NCI-H2227 treated with DMSO at 0.1 percent for 48 hours (cell line): ENCODE measurements around the gene GLYATL3.

Source experiments
- DNase-seq: peaks from one replicate; lab custom pipeline; 2025; lab: John Stamatoyannopoulos, UW

Gene GLYATL3

DNA sequence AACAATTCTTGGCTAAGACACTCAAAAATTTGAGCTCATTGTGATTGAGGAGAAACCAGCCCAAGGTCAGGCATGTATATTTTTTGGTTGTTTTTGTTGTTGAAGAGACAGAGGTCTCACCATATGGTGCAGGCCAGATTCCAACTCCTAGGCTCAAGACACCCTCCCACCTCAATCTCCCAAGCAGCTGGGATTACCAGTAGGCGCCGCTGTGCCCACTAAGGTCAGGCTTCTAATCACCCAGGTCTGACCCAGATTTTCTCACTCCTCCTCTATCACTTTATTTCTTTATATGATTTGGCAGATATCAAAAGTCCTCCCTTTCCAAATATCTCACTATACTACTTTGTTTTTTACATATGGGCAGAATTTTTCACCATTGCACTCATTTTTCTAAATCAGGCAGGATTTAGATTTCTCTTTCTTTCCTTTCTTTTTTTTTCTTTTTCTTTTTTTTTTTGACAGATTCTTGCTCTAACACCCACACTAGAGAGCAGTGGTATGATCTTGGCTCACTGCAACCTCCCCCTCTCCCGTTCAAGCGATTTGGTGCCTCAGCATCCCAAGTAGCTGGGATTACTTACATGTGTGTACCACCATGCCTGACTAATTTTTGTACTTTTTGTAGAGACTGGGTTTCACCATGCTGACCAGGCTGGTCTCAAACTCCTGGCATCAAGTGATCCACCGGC lies 49.0 kb downstream of the GLYATL3 start:
- no peak for DNase-seq

GRCh38 chr6:49549691-49550491 lies 50.2 kb downstream of the GLYATL3 start:
- DNase-seq = no peak

- no peak for DNase-seq
Observed at GRCh38 chr6:49550492-49551077, 50.9 kb downstream of the GLYATL3 start, which contains the start of gene C6orf141. C6orf141 (plus strand) TSS chr6:49550668; CDS start chr6:49550793, 125 bp downstream.

DNA sequence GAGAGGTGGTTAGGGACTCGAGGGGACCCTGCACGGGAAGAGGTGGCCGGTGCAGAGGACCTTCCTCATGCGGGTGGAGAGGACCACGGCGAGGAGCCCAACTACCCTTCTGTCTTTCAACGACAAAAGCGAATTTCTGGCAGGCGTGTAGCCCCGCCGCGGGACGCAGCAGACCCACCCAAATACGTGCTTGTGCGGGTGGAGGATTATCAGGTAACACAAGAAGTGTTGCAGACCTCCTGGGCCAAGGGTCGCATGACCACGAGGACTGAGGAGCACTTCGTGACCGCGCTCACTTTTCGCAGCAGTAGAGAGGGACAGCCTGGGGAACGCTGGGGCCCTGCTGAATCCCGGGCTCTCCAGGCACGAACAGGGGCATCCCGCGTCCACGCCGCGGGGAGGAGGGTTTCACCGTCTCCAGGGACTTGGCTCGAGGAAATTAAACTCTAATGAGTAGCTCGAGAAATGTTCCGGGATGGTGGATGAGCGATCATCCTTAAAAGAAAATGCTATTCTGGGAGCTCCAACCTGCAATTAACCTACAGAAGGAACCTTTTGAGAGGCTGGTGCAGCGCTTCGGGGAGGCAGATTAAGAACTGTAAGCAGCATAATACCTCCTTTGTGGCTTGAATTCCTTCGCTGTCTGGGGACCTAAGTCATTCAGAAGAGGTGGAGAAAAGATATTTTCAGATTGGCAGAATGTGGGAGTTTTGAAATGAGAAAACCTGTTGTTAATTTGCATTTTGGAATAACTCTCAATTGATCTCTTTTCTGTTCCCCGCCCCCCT lies 51.5 kb downstream of the GLYATL3 start:
- peak; percentile 21 for DNase-seq

- no peak for DNase-seq
Observed at GRCh38 chr6:49551866-49552129, 52.1 kb downstream of the GLYATL3 start.

DNA sequence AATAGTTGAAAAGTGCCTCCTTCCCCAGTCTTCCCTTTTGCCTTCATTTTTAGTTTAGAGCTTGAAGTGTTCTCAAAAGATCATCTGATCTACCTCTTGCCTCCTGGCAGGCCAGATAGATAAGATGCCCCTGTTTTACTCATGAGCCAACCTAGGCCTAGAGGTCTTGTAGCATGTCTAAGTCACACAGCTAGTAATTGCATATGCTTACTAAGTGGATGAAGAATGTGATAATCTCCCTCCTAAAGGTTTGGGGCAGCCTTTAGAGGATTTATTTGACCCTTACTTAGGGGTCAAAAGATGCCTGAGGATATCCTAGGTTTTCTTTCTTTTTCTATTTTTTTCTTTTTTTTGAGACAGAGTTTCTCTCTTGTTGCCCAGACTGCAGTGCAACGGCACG lies 52.9 kb downstream of the GLYATL3 start:
- no peak for DNase-seq

- DNase-seq = no peak
Observed at GRCh38 chr6:49553384-49553783, 53.7 kb downstream of the GLYATL3 start.

GRCh38 chr6:49555951-49556350 lies 56.2 kb downstream of the GLYATL3 start:
- DNase-seq = no peak

DNA sequence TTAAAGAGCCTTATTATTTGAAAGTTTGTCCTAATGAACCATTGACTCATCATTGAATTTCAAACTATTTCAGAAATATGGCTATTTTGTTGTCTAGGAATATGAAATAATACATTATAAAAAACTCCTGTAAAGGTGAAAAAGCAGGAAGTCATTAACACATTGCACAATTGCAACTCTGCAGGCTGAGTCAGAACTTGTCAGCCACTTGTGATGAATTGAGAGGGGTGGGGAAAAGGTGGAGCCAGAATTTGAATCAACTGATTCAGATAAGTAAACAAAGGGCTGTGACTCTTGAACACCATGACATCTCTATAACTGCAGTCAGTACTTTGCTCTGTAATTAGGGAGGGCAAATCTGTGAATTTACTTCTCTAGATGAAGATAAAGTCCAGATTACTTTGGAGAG lies 56.7 kb downstream of the GLYATL3 start:
- no peak for DNase-seq

GRCh38 chr6:49557177-49557576 lies 57.5 kb downstream of the GLYATL3 start:
- no peak for DNase-seq

GRCh38 chr6:49558238-49558637 lies 58.5 kb downstream of the GLYATL3 start:
- no peak for DNase-seq

GRCh38 chr6:49563006-49563886 lies 63.5 kb downstream of the GLYATL3 start:
- no peak for DNase-seq

- no peak for DNase-seq
Observed at GRCh38 chr6:49564552-49564951, 64.8 kb downstream of the GLYATL3 start.

- no peak for DNase-seq
Observed at GRCh38 chr6:49565261-49565660, 65.5 kb downstream of the GLYATL3 start.

DNA sequence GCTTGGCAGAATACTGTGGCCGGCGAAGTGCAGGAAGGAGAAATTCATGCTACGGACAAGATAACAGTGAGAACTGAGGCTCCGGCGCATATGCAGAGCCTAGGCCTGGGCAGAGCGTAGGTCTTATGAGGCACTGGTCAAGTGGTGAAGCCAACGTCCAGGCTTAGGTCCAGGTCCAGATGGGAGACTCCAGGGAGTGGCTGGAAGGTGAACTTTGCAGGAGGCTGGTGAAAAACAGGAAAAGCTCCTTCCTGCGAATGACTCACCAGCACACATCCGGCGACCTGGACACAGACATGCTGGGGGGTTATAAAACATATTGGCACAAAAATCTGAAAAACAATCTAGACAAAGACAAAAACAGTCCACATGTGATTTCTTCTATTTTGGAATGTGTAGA lies 66.1 kb downstream of the GLYATL3 start:
- DNase-seq = no peak

DNA sequence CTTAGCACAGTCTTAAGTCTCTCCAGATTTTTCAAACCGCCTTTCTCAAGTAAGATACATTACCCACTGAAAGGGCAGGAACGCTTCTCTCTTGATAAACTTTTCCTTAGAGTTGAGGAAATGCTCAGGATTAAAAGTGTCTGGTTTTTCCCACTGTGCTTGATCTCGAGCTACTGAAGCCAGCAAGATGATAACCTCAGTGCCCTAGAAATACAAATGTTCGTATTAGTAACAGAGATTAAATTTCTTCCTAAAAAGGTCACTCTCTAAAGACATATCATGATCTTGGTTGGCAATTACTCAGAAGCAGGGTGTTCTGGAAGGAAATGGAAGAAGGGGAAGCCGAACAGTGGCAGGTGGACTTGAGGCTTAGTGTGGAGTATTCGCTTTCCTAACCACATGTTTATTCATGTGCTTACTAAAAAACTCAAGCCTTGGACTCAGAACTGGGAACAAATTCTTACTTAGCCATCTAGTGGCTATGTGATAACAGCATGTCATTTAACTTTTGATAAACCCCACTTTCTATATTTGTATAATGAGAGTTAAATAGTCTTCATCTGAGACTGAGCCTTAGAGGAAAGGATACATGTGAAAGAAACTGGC lies 70.9 kb downstream of the GLYATL3 start:
- no peak for DNase-seq

GRCh38 chr6:49576618-49577017 lies 76.9 kb downstream of the GLYATL3 start:
- no peak for DNase-seq
